SK-N-MC (cell line): ENCODE data around the gene CDHR5.

ENCODE experiments used
- EZH2 ChIP-seq: fragments of 200-600 bp; sonication (generic); IDR thresholded peaks from one replicate; pipeline ENCODE4 v1.6.1; 2017; ENCODE audit warnings: antibody characterized with exemption
- FOXP2 ChIP-seq: optimal IDR thresholded peaks from 2 replicates; pipeline ENCODE3; 2011; ENCODE audit warnings: mild to moderate bottlenecking, moderate library complexity; ENCODE audit not compliant: insufficient read depth; ENCODE audit errors: extremely low read length, control extremely low read depth
- POLR2AphosphoS5 ChIP-seq: IDR thresholded peaks from 2 replicates; pipeline ENCODE4 v1.6.1; 2012; ENCODE audit warnings: mild to moderate bottlenecking, low read depth, low read length, borderline replicate concordance

GRCh38 chr11:674406-674805, 49.7 kb upstream of the CDHR5 start:
- TF ChIP-seq POLR2AphosphoS5, result no peak
- no peak for TF ChIP-seq EZH2
- no peak for TF ChIP-seq FOXP2
